SK-N-SH treated with all-trans-retinoic acid at 6 μM for 48 hours (cell line): Measurements from ENCODE around the gene ATP9A.

Experiments
- ATAC-seq: fragments of 200-7000 bp; cut with Tn5 transposase; 3 replicates; pipeline ENCODE4 v1.9.1; 2020; ENCODE audit warnings: mild to moderate bottlenecking, moderate library complexity
- BACH2 ChIP-seq: fragments of 250-450 bp; sonication (Bioruptor Pico); IDR thresholded peaks from 2 replicates; pipeline ENCODE4 v1.9.0; 2021; ENCODE audit warnings: mild to moderate bottlenecking, borderline replicate concordance
- CREB5 ChIP-seq: fragments of 250-450 bp; sonication (Bioruptor Pico); IDR thresholded peaks from 2 replicates; pipeline ENCODE4 v1.5.1; 2020; ENCODE audit warnings: low read depth, mild to moderate bottlenecking, moderate library complexity
- CSDC2 ChIP-seq: fragments of 250-450 bp; sonication (Bioruptor Pico); IDR thresholded peaks from 2 replicates; pipeline ENCODE4 v1.5.0; 2020; ENCODE audit warnings: mild to moderate bottlenecking, moderate library complexity
- CSRNP3 ChIP-seq: fragments of 250-450 bp; sonication (Bioruptor Pico); IDR thresholded peaks from 2 replicates; pipeline ENCODE4 v1.5.1; 2021; ENCODE audit warnings: mild to moderate bottlenecking, moderate library complexity
- GLIS3 ChIP-seq: fragments of 250-450 bp; sonication (Bioruptor Pico); IDR thresholded peaks from 2 replicates; pipeline ENCODE4 v1.5.0; 2020; ENCODE audit warnings: mild to moderate bottlenecking, moderate library complexity
- ISL1 ChIP-seq: fragments of 250-450 bp; sonication (Bioruptor Pico); IDR thresholded peaks from 2 replicates; pipeline ENCODE4 v2.1.2; 2022; ENCODE audit warnings: mild to moderate bottlenecking, moderate library complexity
- OSR1 ChIP-seq: fragments of 250-450 bp; sonication (Bioruptor Pico); IDR thresholded peaks from 2 replicates; pipeline ENCODE4 v1.8.0; 2022; ENCODE audit warnings: moderate library complexity, mild to moderate bottlenecking, inconsistent platforms
- POU6F1 ChIP-seq: fragments of 250-450 bp; sonication (Bioruptor Pico); IDR thresholded peaks from 2 replicates; pipeline ENCODE4 v1.8.0; 2021; ENCODE audit warnings: low read depth, mild to moderate bottlenecking, moderate library complexity, borderline replicate concordance
- PPARA ChIP-seq: fragments of 250-450 bp; sonication (Bioruptor Pico); IDR thresholded peaks from 2 replicates; pipeline ENCODE4 v1.5.0; 2020; ENCODE audit warnings: mild to moderate bottlenecking, borderline replicate concordance
- RARB ChIP-seq: fragments of 250-450 bp; sonication (Bioruptor Pico); IDR thresholded peaks from 2 replicates; pipeline ENCODE4 v1.8.0; 2021; ENCODE audit warnings: mild to moderate bottlenecking, moderate library complexity
- SNAI2 ChIP-seq: fragments of 250-450 bp; sonication (Bioruptor Pico); IDR thresholded peaks from 2 replicates; pipeline ENCODE4 v1.5.0; 2020; ENCODE audit warnings: mild to moderate bottlenecking, moderate library complexity
- TOX ChIP-seq: fragments of 250-450 bp; sonication (Bioruptor Pico); IDR thresholded peaks from 2 replicates; pipeline ENCODE4 v1.8.0; 2021; ENCODE audit warnings: mild to moderate bottlenecking, moderate library complexity, borderline replicate concordance
- TSHZ2 ChIP-seq: fragments of 250-450 bp; sonication (Bioruptor Pico); IDR thresholded peaks from 2 replicates; pipeline ENCODE4 v1.5.0; 2020; ENCODE audit warnings: mild to moderate bottlenecking, moderate library complexity
- ZFP30 ChIP-seq: fragments of 450-650 bp; formaldehyde crosslinking; IDR thresholded peaks from 2 replicates; pipeline ENCODE4 v1.5.0; 2022; ENCODE audit warnings: mild to moderate bottlenecking, moderate library complexity
- ZNF565 ChIP-seq: fragments of 450-650 bp; formaldehyde crosslinking; conservative IDR thresholded peaks from 2 replicates; pipeline ENCODE4 v1.5.0; 2020; ENCODE audit warnings: low read depth, mild to moderate bottlenecking, moderate library complexity
- ZNF70 ChIP-seq: fragments of 450-650 bp; formaldehyde crosslinking; IDR thresholded peaks from 2 replicates; pipeline ENCODE4 v1.5.0; 2020; ENCODE audit warnings: mild to moderate bottlenecking, moderate library complexity
- ZNF8 ChIP-seq: fragments of 450-650 bp; formaldehyde crosslinking; IDR thresholded peaks from 2 replicates; pipeline ENCODE4 v1.5.0; 2020; ENCODE audit warnings: mild to moderate bottlenecking, moderate library complexity

The ATP9A gene

GRCh38 chr20:51711426-51711825 is 56.8 kb downstream of the ATP9A start:
- no peak for ATAC-seq
- TF ChIP-seq PPARA (CRISPR knock-in tag) (no peak), POU6F1 (CRISPR knock-in tag) (no peak), RARB (CRISPR knock-in tag) (no peak), ZNF565 (CRISPR knock-in tag) (no peak)
- TF ChIP-seq, all 23 proteins: peak for 0

- TF ChIP-seq BACH2 (CRISPR knock-in tag) (no peak), CSDC2 (no peak), POU6F1 (CRISPR knock-in tag) (no peak), ZFP30 (CRISPR knock-in tag) (no peak), OSR1 (CRISPR knock-in tag) (no peak), CSRNP3 (no peak), TOX (no peak), PPARA (CRISPR knock-in tag) (no peak), ISL1 (CRISPR knock-in tag) (no peak), RARB (CRISPR knock-in tag) (no peak), ZNF565 (CRISPR knock-in tag) (no peak), TSHZ2 (no peak)
- ATAC-seq, result no peak
Observed at GRCh38 chr20:51710361-51710894, 57.8 kb downstream of the ATP9A start.

- TF ChIP-seq TOX (no peak), SNAI2 (CRISPR knock-in tag) (no peak), CREB5 (CRISPR knock-in tag) (no peak), ZNF8 (CRISPR knock-in tag) (no peak), PPARA (CRISPR knock-in tag) (no peak), TSHZ2 (no peak), ZNF565 (CRISPR knock-in tag) (no peak), GLIS3 (CRISPR knock-in tag) (no peak), ZFP30 (CRISPR knock-in tag) (no peak), CSDC2 (no peak), ZNF70 (no peak), ISL1 (CRISPR knock-in tag) (no peak)
- no peak for ATAC-seq
Observed at GRCh38 chr20:51705400-51705799, 62.8 kb downstream of the ATP9A start.
